Measurements from ENCODE around the gene BPIFB6. TPM values are rescaled to one million over a fixed set of nuclear protein-coding genes. Genes with fewer than 3 reads are reported as not detected.

Gene BPIFB6
- total and polyA plus RNA-seq, 7 donors = not detected

GRCh38 chr20:33000802-33001466, 30.5 kb upstream of the BPIFB6 start:
- 51 to 71% methylated on average over 9 of the region's 9 CpGs for WGBS, 2 donors
- no peaks in the 10 kb centered on the region for H3K9me3 ChIP-seq
- DNase-seq = no peak
- no peak overlapping the region for H3K27ac ChIP-seq
- intact Hi-C loops (cut with DNase I) = no loop called here
- H3K4me3 ChIP-seq = no peak overlapping the region
- TF ChIP-seq POLR2AphosphoS5 (IDR thresholded peaks at IDR 0.05) (no peak), CTCF (IDR thresholded peaks at IDR 0.05) (no peak), POLR2A (IDR thresholded peaks at IDR 0.05) (no peak), EP300 (IDR thresholded peaks at IDR 0.05) (no peak)
- H3K36me3 ChIP-seq = no peaks in the 10 kb centered on the region
- H3K4me1 ChIP-seq = no peaks in the 10 kb centered on the region
- peaks cover 0 to 3% (median 0%) of the 10 kb centered on the region in 3 donors for H3K27me3 ChIP-seq

- no peak for TF ChIP-seq CTCF (IDR thresholded peaks at IDR 0.05)
- no peak for TF ChIP-seq POLR2A (IDR thresholded peaks at IDR 0.05)
- TF ChIP-seq EP300 (IDR thresholded peaks at IDR 0.05) = no peak
- TF ChIP-seq POLR2AphosphoS5 (IDR thresholded peaks at IDR 0.05) = no peak
- H3K27me3 ChIP-seq = no peaks in the 10 kb centered on the region
- no peak overlapping the region for H3K27ac ChIP-seq
- H3K36me3 ChIP-seq = no peaks in the 10 kb centered on the region
- intact Hi-C loops (cut with DNase I) = no loop called here
- no peak overlapping the region for H3K4me3 ChIP-seq
- no peaks in the 10 kb centered on the region for H3K9me3 ChIP-seq
- no peaks in the 10 kb centered on the region for H3K4me1 ChIP-seq
- DNase-seq = no peak
- WGBS, 2 donors = 74 to 90% methylated on average over 7 of the region's 7 CpGs
Measured at GRCh38 chr20:33002087-33002808, 29.2 kb upstream of the BPIFB6 start.

- no peak for TF ChIP-seq EP300 (IDR thresholded peaks at IDR 0.05)
- no peak for TF ChIP-seq CTCF (IDR thresholded peaks at IDR 0.05)
- no peak for TF ChIP-seq POLR2A (IDR thresholded peaks at IDR 0.05)
- TF ChIP-seq POLR2AphosphoS5 (IDR thresholded peaks at IDR 0.05) = no peak
- H3K36me3 ChIP-seq = no peaks in the 10 kb centered on the region
- no peaks in the 10 kb centered on the region for H3K4me1 ChIP-seq
- no peak within 1 kb of the TSS for H3K4me3 ChIP-seq
- H3K27me3 ChIP-seq = no peaks in the 10 kb centered on the region
- no peak within 1 kb of the TSS for H3K27ac ChIP-seq
- WGBS, 2 donors = 68 to 86% methylated on average over 6 of the region's 6 CpGs
- DNase-seq = no peak
- H3K9me3 ChIP-seq = no peaks in the 10 kb centered on the region
- intact Hi-C loops (cut with DNase I) = no loop called here
Measured at GRCh38 chr20:33004141-33004751, 27.2 kb upstream of the BPIFB6 start, which contains the start of gene SUN5. SUN5 (minus strand) TSS chr20:33004433; CDS start chr20:33004340, 93 bp downstream.

GRCh38 chr20:33005132-33005566, 26.3 kb upstream of the BPIFB6 start:
- intact Hi-C loops (cut with DNase I) = no loop called here
- Histone ChIP-seq H3K36me3 (no peaks in the 10 kb centered on the region), H3K4me3 (no peak overlapping the region), H3K27me3 (no peaks in the 10 kb centered on the region), H3K9me3 (no peaks in the 10 kb centered on the region), H3K27ac (no peak overlapping the region), H3K4me1 (no peaks in the 10 kb centered on the region)
- DNase-seq = no peak
- TF ChIP-seq POLR2AphosphoS5 (IDR thresholded peaks at IDR 0.05) = no peak
- no peak for TF ChIP-seq CTCF (IDR thresholded peaks at IDR 0.05)
- TF ChIP-seq EP300 (IDR thresholded peaks at IDR 0.05) = no peak
- no peak for TF ChIP-seq POLR2A (IDR thresholded peaks at IDR 0.05)
- 61 to 62% methylated on average over 4 of the region's 4 CpGs for WGBS, 2 donors

Data from sigmoid colon (tissue), 7 donors.